Right kidney (tissue), 1 donor: ENCODE results near the gene GALNT12.

Source experiments
- DNase-seq: peaks from one replicate; pipeline ENCODE4 v3.0.0-alpha.2; 2016

GALNT12 gene

GRCh38 chr9:98781588-98782383 is 25.7 kb upstream of the GALNT12 start:
- DNase-seq = no peak

DNA sequence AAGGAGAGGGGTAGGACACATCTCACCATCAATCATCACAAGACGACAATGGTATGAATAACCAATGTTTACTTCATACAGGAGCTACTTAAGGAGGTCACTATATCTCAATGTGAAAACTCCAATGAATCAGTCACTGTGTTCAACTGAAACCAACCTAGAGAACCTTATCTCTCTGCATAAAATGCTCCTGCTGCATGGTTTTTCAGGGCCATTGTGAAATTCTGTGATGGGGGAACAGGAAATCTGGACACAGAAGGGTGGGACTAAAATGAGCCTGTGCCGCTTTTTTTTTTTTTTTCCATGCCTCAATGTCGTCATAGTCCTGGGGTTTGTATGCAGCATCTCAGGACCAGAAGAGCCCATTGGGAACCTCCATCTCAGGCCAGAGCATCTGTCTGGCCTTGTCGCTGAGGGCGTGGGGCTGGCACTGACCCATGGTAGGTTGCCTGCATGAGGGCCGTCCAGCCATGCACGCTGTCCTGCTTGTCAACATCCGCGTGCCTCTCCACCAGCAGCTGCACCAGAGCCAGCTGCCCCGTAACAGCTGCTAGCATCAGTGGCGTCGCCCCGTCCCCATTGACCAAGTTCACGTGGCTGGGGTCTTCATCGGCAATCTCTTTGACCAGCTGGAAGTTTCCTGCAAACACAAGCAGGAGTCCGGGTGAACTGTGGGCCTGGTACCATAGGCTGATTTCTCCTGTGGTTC is 23.8 kb upstream of the GALNT12 start:
- DNase-seq = no peak

DNA sequence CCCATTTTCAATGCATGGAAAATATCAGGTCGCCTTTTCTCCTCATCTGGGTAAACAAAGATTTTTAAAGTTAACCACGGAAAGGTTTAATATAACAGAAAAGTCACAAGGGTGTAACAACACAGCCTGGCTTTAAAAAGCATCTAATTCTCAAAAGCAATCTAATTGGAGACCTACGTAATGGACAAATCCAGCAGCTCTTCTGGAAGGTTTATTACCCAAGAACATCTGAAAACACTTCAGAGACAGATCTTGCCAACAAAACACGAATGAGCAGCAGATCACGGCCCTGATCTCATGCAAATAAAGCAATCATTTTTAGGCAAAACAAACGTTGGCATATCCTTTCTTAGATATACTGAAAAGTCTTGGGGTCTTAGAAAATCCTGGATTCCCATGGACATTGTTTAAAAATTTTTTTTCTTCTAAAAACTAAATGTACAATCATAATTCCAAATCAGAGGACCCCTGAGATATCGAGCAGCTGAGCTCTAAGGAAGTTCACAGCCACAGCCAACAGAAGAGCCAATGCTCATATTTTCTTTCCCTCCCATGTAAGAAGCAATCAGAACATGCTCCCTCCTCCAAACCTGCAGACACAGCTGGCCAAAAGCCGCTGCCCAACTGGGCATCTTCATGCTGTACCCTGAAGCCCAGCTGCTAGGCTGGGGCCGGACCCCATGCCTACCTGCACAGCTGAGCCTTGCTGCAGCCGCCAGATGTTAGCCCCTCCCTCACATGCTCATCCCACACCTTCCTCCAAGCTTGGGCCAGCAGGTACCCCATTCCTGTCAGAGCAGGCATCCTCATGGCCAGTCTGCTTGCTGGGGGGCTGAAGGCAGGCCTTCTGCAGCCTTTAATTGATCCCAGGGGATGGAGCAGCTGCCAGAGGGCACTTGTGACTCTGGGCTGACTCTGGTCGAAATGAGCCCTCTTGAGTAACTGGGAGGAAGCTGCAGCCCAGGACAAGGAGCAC is 22.4 kb upstream of the GALNT12 start:
- no peak for DNase-seq

DNA sequence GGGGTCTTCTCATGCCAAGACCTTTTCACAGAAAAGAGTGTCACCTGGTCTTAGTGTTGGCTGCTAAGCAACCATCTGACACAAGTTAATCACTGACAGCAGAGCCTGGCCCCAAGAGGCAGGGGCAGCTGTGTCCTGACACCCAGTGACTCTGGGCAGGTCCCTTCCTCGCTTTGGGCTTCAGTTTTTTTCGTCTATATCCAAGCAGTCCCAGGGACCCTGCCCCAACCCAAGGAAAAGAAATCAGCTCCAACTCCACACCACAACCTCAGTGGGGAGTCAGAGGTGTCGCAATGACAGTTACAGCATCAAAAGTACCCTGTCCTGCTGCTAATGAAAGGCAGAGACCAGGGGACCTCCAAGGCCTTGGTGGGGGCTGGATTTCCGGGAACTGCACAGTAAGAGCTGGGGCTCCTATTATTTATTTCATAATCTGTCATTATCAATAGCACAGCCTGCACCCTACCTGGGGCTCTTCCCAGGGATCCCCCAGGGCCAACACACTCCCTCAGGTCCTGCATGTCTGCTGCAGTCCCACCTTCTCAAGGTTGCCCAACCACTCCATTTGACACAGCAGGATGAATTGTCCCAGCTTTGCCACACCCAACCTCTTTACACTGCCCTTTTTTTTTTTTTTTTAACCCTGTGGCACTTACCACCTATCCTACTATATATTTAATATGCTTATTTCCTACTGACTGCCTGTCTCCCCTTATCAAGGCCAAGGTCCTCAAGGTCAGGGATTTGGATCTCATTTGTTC is 20.5 kb upstream of the GALNT12 start:
- DNase-seq = no peak

DNA sequence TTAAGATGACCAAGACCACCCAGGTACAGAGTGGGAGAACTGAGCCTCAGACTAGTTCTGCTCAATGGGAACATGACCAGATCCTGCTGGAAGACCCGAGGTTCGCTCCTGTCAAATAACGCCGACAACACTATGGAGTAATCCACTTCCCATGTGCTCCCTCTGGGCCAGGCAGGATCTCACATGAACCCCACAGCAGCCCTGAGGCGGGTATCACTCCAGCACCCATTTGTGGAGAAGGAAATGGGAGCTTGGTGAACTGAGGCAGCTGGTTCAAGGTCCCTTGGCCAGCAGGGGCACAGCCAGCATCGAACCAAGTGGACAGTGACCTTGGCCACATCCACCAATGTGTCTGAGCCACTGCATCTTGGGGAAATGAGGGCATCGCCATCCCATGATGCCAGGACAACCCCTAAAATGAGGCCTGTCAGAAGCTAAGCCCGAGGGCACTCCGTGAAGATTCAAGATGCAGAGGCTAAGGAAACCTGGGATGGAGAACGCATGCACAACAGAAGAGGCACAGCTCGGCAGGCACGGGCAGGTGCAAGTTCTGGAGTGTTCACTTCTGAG is 19.6 kb upstream of the GALNT12 start:
- no peak for DNase-seq

DNA sequence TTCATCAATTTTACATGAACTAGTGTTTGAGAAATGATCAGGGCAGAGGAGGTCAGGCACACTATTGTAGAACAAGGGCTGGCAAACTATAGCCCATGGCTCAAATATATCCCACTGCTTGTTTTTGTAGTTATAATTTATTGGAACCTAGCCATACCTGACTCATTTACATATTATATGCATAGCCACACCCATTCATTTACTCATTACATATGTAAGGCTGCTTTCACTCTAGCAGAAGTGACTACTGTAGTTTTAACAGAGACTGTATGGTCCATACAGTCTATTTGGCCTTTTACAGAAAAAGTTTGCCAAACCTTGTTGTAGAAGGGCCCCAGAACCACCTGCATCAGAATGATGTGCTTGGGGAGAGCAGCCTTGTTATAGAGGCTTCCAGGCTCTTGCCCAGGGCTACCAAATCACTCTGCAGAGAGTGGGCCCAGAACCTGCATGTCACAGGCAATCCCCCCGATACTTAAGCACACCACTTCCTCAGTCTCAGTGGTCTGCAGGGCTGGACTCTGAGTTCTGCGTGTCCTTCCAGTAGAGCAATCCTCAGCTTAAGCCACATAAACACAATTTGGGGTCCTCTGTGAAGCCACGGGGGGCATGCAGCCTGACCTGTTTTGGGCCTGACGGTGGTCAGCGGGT is 17.9 kb upstream of the GALNT12 start:
- DNase-seq = no peak

GRCh38 chr9:98790134-98790841 is 17.2 kb upstream of the GALNT12 start:
- DNase-seq = no peak

DNA sequence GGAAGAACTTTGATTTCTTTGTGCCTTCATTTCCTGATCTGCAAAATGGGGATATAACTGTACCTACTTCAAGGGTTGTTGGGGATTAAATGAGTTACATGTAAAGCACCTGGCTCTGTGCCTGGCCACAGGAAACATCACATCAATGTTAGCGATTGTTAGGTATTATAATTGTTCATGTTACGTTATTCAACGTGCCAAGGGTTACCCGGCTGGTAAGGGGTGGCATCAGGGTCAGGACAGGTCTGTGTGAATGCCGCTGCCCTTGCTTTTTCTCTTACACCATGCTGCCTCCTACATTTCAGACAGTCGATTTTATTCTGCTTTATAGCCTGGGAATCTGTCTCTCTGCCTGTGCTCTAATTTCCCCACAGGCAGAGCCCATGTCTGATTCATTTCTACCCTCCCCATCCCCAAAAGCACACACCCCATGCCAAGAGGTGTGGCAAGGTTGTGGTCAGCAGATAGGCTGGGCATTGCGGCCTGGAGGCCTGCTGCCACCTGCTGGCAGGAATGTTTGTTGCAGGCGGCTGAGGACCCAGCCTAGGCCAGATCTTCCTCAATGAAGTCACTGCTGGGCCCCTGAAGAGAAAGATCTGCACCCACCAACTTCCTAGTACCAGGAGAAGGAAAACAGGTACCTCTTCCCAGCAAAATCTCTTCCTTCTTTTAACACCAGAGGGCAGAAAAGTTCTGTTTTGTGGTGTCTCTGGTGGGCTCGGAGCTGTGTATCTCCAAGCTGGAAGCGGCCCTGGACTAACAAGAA is 16.4 kb upstream of the GALNT12 start:
- DNase-seq = peak; percentile 82

DNA sequence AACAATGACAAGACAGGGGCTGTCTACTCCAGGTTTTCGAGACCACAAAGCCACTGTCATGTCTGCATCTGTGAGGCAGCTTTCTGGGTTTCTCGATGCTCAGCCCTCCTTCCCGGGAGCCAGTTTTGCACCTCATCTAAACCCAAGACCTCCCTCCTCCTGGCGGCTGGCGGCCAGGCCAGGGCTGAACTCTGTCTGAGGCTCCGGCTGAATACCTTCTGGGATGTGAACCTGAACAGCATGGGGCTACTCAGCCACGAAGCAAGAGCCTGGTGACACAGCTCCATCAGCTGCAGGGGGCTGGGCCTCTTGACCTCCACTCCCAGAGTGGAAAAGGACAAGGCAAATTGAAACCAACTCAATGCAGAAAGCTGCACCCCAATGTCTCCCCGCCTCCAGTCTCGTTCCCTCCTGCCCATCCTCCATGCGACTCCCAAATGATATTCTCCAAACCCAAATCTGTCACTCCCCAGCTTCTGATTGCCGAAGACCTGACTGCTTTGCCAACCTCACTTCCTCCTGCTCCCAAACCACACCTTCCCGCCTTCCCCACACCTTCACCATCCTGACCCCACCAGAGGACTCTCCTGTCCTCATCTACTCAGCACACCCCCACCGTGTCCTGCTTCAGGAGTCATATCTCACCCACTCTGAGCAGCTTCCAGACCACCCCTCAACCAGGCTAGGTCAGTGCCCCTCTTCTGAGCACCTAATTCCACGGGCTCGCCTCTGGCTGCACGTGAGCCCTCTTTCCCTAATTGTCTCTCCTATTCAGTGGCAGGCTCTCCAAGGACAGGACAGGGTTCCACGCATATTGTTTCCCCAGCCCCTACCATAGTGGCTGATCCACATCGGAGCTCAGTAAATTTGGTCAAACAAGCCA is 15.6 kb upstream of the GALNT12 start:
- no peak for DNase-seq

DNA sequence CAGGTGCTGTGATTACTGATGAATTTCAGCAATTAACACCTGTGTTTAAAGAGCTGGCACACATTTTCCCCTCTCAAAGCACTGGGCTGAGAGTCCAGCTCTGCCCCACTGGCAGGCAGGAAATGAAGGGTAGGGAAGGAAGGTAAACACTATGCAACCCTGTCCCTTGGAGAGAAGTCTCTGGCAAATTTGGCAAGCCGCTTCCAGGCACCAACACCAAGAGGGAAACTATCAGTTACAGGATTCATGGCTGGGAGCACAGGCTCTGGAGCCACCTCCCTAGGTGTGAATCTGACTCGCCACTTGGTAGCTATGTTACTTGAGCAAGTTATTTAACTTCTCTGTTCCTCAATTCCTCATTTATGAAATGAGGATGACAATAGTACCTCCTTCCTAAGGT is 14.4 kb upstream of the GALNT12 start:
- DNase-seq = no peak

GRCh38 chr9:98794802-98795201 is 12.7 kb upstream of the GALNT12 start:
- DNase-seq = no peak

- DNase-seq = no peak
Measured at GRCh38 chr9:98795295-98795955, 12.0 kb upstream of the GALNT12 start.

GRCh38 chr9:98795970-98796363 is 11.5 kb upstream of the GALNT12 start:
- DNase-seq = peak; percentile 75

GRCh38 chr9:98796364-98797101 is 10.9 kb upstream of the GALNT12 start, which contains the start of gene ANKS6:
ANKS6 (minus strand) TSS chr9:98796555; CDS start chr9:98796491, 64 bp downstream.
- peak; percentile 84 for DNase-seq

GRCh38 chr9:98797491-98797890 is 10.0 kb upstream of the GALNT12 start:
- DNase-seq = no peak

DNA sequence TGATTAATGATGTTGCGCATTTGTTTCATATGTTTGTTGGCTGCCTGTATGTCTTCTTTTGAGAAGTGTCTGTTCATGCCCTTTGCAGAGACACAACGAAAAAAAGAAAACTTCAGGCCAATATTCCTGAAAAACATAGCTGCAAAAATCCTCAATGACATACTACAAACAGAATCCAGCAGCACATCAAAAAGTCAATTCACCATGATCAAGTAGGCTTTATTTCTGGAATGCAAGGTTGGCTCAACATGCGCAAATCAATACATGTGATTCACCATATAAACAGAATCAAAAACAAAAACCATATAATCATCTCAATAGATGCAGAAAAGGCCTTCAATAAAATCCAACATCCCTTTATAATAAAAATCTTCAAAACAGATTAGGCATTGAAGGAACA is 9.2 kb upstream of the GALNT12 start:
- DNase-seq = no peak

DNA sequence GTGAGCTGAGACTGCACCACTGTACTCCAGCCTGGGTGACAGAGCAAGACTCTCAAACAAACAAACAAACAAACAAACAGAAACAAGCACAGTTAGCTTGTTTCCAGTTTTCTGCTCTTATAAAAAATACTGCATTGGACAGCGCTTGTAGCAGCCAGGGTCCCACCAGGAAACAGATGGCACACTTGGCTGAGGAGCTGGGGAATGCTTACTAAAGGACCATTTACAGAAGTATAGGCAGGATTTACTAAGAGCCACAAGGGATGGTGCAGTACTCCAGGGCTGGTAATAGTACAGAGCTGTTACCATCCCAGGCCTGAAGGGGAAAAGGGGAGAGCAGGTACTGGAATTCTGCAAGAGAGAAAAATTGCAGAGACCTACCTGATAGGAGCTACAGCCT is 5.9 kb upstream of the GALNT12 start:
- no peak for DNase-seq
